ENCODE results near the gene OPN4. TPM values are rescaled to one million over a fixed set of nuclear protein-coding genes. Genes with fewer than 3 reads are reported as not detected.
A peak's percentile ranks its signal among the peaks of the same experiment; 100 is the strongest.

Gene OPN4
- total RNA-seq, 8 experiments from 2014 or later = 0.11 to 0.57 (median 0.14) TPM; not detected in 1

DNA sequence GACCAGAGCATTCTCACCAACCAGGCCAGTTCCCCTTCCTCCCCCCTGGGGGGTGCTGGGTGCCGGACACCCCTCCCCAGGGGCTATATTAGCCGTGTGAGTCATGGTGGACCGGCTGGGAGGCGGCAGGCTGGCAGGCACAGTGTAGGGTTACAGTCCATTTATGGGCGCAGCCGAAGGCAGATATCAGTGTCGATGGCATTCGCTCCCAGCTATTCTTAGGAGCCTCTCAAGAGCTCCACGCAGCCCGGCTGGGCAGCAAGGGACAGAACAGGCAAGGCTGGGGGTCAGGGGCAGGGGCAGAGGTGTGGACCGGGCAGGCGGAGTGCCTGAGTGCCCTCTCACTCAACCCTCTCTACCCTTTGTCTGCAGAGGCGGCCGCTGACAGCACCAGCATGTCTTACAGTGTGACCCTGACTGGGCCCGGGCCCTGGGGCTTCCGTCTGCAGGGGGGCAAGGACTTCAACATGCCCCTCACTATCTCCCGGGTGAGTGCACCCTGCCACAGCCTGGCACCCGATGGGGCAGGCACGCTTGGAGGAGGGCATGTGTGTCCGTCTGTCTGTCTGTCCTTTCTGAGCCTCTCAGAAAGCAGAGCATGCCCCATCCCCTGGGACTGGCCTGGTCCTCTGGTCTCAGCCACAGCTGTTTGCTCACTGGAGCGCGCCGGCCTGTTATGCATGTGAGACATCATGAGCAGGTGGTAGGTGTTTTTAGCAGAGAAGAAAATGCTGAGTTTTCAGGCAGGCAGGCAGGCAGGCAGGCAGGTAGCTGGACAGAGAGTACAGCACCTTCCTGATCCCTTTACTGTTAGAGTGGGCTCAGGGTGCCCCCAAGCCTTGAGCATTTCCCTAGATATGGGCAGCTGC lies 14.2 kb downstream of the OPN4 start, which contains the start of gene LDB3:
Gene LDB3, plus strand, starts transcription at position 215 of the 869 bp plus-strand sequence. Its CDS starts 181 bp downstream, at position 396.
- H3K4me1 ChIP-seq (replicated peaks in 1 of 2) = peaks cover 76 to 79% of the 10 kb centered on the region in 2 donors
- in situ Hi-C loops (cut with MboI; ENCODE audit: low pct_unique_long_range_greater_than_20kb in 2 of 9, low sequenced_read_pairs in 9 of 9, unreplicated experiment in 9 of 9) = no loop called here
- H3K27ac ChIP-seq = no peak within 1 kb of the TSS
- peak in 3 of 8 experiments; percentile 2 to 81 (median 42) for ATAC-seq (replicated peaks in 6 of 8)
- H3K4me3 ChIP-seq = no peak within 1 kb of the TSS
- 43 to 85% (median 79%) methylated on average over 2 to 5 of the region's 23 CpGs; no CpG with 5 or more reads in 6 of the 10 experiments for whole genome bisulfite sequencing, 10 experiments

DNA sequence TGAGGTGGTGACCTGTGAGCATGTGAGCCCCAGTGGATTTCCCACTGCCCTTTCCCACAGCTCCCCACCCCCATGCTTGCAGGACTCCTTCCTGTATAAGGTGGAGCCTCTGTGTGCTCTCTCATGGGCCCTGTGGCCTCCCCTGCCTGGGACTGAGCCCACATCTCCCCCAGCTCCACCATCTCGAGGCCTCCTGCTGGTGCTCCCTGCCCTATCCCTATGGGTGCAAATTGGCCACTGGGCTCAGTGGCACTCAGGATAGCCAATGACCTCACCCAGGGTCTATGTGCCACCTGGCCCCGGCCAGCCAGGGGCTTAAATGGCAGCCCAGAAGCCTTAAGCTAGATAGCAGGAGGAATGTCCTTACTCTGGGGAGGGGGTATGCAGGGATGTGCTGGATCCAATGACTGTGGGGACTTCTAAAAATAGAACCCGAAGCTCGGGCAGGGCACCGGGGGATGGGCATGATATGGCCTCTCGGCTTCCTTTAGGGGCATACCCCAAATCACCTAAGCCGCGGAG lies 16.0 kb downstream of the OPN4 start:
- no peak for ATAC-seq (replicated peaks in 6 of 8)
- H3K27ac ChIP-seq = no peak overlapping the region

GRCh38 chr10:86670876-86671275 lies 16.5 kb downstream of the OPN4 start:
- Histone ChIP-seq H3K27ac (no peak overlapping the region), H3K4me1 (replicated peaks in 1 of 2) (peaks cover 73 to 76% of the 10 kb centered on the region in 2 donors), H3K4me3 (no peak overlapping the region)
- no peak for ATAC-seq (replicated peaks in 6 of 8)
- WGBS, 10 experiments = 83 to 100% (median 90%) methylated on average over 1 to 4 of the region's 8 CpGs; no CpG with 5 or more reads in 6 of the 10 experiments
- in situ Hi-C loops (cut with MboI; ENCODE audit: low pct_unique_long_range_greater_than_20kb in 2 of 9, low sequenced_read_pairs in 9 of 9, unreplicated experiment in 9 of 9) = no loop called here

More for the DNA sequence above, 16.0 kb downstream of the OPN4 start:
- WGBS, 10 experiments = 60 to 100% methylated on average over 1 to 2 of the region's 8 CpGs; no CpG with 5 or more reads in 8 of the 10 experiments
- Histone ChIP-seq H3K4me1 (replicated peaks in 1 of 2) (peaks cover 76 to 79% of the 10 kb centered on the region in 2 donors), H3K4me3 (no peak overlapping the region)
- in situ Hi-C loops (cut with MboI; ENCODE audit: low pct_unique_long_range_greater_than_20kb in 2 of 9, low sequenced_read_pairs in 9 of 9, unreplicated experiment in 9 of 9) = no loop called here

- H3K4me3 ChIP-seq = no peak overlapping the region
- no peak for ATAC-seq (replicated peaks in 6 of 8)
- WGBS, 10 experiments = 57 to 100% (median 87%) methylated on average over 1 to 3 of the region's 3 CpGs; no CpG with 5 or more reads in 7 of the 10 experiments
- H3K4me1 ChIP-seq (replicated peaks in 1 of 2) = peaks cover 67 to 71% of the 10 kb centered on the region in 2 donors
- H3K27ac ChIP-seq = no peak overlapping the region
- in situ Hi-C loops (cut with MboI; ENCODE audit: low pct_unique_long_range_greater_than_20kb in 2 of 9, low sequenced_read_pairs in 9 of 9, unreplicated experiment in 9 of 9) = no loop called here
Observed at GRCh38 chr10:86671419-86671818, 17.1 kb downstream of the OPN4 start.

DNA sequence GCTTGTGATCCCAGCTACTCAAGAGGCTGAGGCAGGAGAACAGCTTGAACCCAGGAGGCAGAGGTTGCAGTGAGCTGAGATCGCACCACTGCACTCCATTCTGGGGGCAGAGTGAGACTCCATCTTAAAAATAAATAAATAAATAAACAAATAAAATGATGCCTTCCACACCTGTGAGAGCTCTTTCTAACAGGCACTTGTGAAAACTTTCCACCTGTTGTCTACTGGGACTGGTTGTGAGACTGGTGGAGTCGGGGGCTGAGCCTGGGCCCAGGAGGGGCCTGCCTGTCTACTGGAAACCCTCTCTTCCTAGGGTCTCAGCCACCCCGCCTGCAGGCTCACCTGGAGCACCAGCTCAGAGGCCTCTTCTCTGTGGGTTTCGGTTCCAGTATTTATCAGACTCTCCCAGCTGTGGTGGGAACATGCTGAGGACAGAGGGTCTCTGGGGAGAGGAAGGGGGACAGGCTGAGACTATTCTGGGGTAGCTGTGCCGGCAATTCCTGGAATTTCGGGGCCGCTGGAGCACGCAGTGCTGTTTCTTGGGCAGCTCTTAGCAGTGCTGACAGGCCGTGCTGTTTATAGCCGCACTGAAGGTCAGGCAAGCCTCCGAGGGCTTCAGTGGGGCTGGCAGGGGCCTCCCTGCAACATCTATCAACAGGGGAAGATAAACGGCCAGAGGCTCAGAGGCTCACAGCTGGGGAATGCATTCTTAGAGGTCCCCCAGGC lies 17.8 kb downstream of the OPN4 start:
- H3K4me3 ChIP-seq = no peak overlapping the region
- in situ Hi-C loops (cut with MboI; ENCODE audit: low pct_unique_long_range_greater_than_20kb in 2 of 9, low sequenced_read_pairs in 9 of 9, unreplicated experiment in 9 of 9) = no loop called here
- peaks cover 61 to 64% of the 10 kb centered on the region in 2 donors for H3K4me1 ChIP-seq (replicated peaks in 1 of 2)
- WGBS, 10 experiments = 10 to 83% (median 47%) methylated on average over 1 to 6 of the region's 12 CpGs; no CpG with 5 or more reads in 3 of the 10 experiments
- H3K27ac ChIP-seq = peak overlapping the region; percentile 44 to 60
- peak in 6 of 8 experiments; percentile 23 to 90 (median 85) for ATAC-seq (replicated peaks in 6 of 8)

GRCh38 chr10:86673216-86673826 lies 19.0 kb downstream of the OPN4 start:
- Histone ChIP-seq H3K4me3 (no peak overlapping the region), H3K4me1 (replicated peaks in 1 of 2) (peaks cover 57 to 61% of the 10 kb centered on the region in 2 donors), H3K27ac (peak overlapping the region; percentile 34 to 69)
- 20 to 62% (median 29%) methylated on average over 2 to 4 of the region's 6 CpGs; no CpG with 5 or more reads in 6 of the 10 experiments for WGBS, 10 experiments
- ATAC-seq (replicated peaks in 6 of 8) = peak in 4 of 8 experiments; percentile 1 to 26 (median 19)
- in situ Hi-C loops (cut with MboI; ENCODE audit: low pct_unique_long_range_greater_than_20kb in 2 of 9, low sequenced_read_pairs in 9 of 9, unreplicated experiment in 9 of 9) = no loop called here

- in situ Hi-C loops (cut with MboI; ENCODE audit: low pct_unique_long_range_greater_than_20kb in 2 of 9, low sequenced_read_pairs in 9 of 9, unreplicated experiment in 9 of 9) = no loop called here
- H3K27ac ChIP-seq = peak overlapping the region in 1 of 2 donors; percentile 69
- WGBS, 10 experiments = 43 to 100% (median 64%) methylated on average over 1 to 5 of the region's 11 CpGs; no CpG with 5 or more reads in 4 of the 10 experiments
- ATAC-seq (replicated peaks in 6 of 8) = peak in 7 of 8 experiments; percentile 24 to 63 (median 40)
- no peak overlapping the region for H3K4me3 ChIP-seq
- H3K4me1 ChIP-seq (replicated peaks in 1 of 2) = peaks cover 50 to 54% of the 10 kb centered on the region in 2 donors
Observed at GRCh38 chr10:86673827-86674581, 19.7 kb downstream of the OPN4 start.

DNA sequence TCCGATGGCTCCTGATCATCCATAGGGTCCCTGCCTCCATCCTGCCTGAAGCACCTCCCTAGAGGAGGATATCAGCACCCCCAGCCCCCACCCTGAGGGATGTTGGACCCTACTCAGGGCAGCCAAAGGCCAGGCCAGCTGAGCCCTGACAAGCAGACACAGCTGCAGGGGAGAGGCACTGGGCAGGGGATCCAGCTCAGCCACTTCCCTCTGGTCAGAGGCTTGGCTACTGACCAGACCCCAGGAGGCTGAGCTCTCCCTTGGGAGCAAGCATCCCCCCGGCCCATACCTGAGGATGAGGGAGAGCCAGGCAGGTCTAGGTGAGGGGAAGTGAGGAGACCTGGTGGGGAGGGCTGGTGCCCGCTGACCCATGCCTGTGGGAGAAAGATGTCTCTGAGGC lies 20.6 kb downstream of the OPN4 start:
- no peak overlapping the region for H3K4me3 ChIP-seq
- peaks cover 49 to 51% of the 10 kb centered on the region in 2 donors for H3K4me1 ChIP-seq (replicated peaks in 1 of 2)
- 38 to 100% (median 60%) methylated on average over 1 to 2 of the region's 3 CpGs; no CpG with 5 or more reads in 7 of the 10 experiments for WGBS, 10 experiments
- H3K27ac ChIP-seq = no peak overlapping the region
- peak in 1 of 8 experiments; percentile 1 for ATAC-seq (replicated peaks in 6 of 8)
- in situ Hi-C loops (cut with MboI; ENCODE audit: low pct_unique_long_range_greater_than_20kb in 2 of 9, low sequenced_read_pairs in 9 of 9, unreplicated experiment in 9 of 9) = no loop called here

GRCh38 chr10:86677374-86677773 lies 23.0 kb downstream of the OPN4 start:
- Histone ChIP-seq H3K27ac (no peak overlapping the region), H3K4me3 (no peak overlapping the region), H3K4me1 (replicated peaks in 1 of 2) (peaks cover 32% of the 10 kb centered on the region in 2 donors)
- in situ Hi-C loops (cut with MboI; ENCODE audit: low pct_unique_long_range_greater_than_20kb in 2 of 9, low sequenced_read_pairs in 9 of 9, unreplicated experiment in 9 of 9) = no loop called here
- no peak for ATAC-seq (replicated peaks in 6 of 8)
- WGBS, 10 experiments = 27 to 100% (median 75%) methylated on average over 1 to 4 of the region's 6 CpGs; no CpG with 5 or more reads in 5 of the 10 experiments

GRCh38 chr10:86678999-86679792 lies 24.8 kb downstream of the OPN4 start:
- in situ Hi-C loops (cut with MboI; ENCODE audit: low pct_unique_long_range_greater_than_20kb in 2 of 9, low sequenced_read_pairs in 9 of 9, unreplicated experiment in 9 of 9) = no loop called here
- Histone ChIP-seq H3K4me3 (no peak overlapping the region), H3K4me1 (replicated peaks in 1 of 2) (peaks cover 19 to 24% of the 10 kb centered on the region in 2 donors), H3K27ac (no peak overlapping the region)
- WGBS, 10 experiments = 83 to 100% (median 88%) methylated on average over 2 to 9 of the region's 13 CpGs; no CpG with 5 or more reads in 4 of the 10 experiments
- peak in 1 of 8 experiments; percentile 13 for ATAC-seq (replicated peaks in 6 of 8)

DNA sequence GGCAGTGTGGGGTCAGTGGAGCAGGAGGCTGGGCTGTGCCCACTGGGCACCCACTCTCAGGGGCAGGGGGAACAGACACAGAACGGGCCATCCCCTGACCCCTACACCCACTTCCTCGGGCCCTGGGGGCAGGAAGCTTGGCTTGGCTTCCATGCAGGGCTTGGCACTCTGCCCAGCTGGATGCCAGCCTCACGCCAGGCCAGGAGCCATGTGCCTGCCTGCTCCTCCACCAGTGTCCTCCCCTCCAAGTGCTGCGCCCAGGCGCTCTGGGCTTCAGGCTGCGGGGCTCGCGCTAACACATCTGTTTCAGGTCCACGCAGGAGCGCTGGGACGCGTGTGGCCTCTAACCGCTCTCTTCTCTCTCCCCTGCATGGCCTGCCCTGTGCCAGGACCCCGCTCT lies 26.7 kb downstream of the OPN4 start:
- Histone ChIP-seq H3K4me1 (replicated peaks in 1 of 2) (peaks cover 22 to 27% of the 10 kb centered on the region in 2 donors), H3K27ac (no peak overlapping the region), H3K4me3 (no peak overlapping the region)
- in situ Hi-C loops (cut with MboI; ENCODE audit: low pct_unique_long_range_greater_than_20kb in 2 of 9, low sequenced_read_pairs in 9 of 9, unreplicated experiment in 9 of 9) = no loop called here
- 80 to 100% methylated on average over 1 of the region's 14 CpGs; no CpG with 5 or more reads in 8 of the 10 experiments for WGBS, 10 experiments
- ATAC-seq (replicated peaks in 6 of 8) = no peak
